HG03025 (cell line): Measurements from ENCODE around the gene DDIT3.
A peak's percentile ranks its signal among the peaks of the same experiment; 100 is the strongest.

Source experiments
- ATAC-seq: cut with Tn5 transposase; IDR thresholded peaks from one replicate; pipeline ENCODE4 v1.9.1; 2021; ENCODE audit warnings: mild to moderate bottlenecking, moderate library complexity; ENCODE audit not compliant: unreplicated experiment, low FRiP score

Gene DDIT3

GRCh38 chr12:57488402-57489156 is 31.7 kb downstream of the DDIT3 start:
- ATAC-seq = no peak

GRCh38 chr12:57487597-57488401 is 32.5 kb downstream of the DDIT3 start, which contains the start of gene MARS1:
MARS1 (plus strand) TSS chr12:57488068; CDS start chr12:57488091, 23 bp downstream.
- peak; percentile 95 for ATAC-seq

- ATAC-seq = no peak
These were observed 33.2 kb downstream of the DDIT3 start for GRCh38 chr12:57487055-57487596.

- ATAC-seq = no peak
These were observed 34.6 kb downstream of the DDIT3 start for GRCh38 chr12:57485695-57486094.

- ATAC-seq = no peak
These were observed 36.8 kb downstream of the DDIT3 start for GRCh38 chr12:57483466-57483865.

- no peak for ATAC-seq
These were observed 38.6 kb downstream of the DDIT3 start for GRCh38 chr12:57481671-57482070.

- ATAC-seq = no peak
These were observed 40.8 kb downstream of the DDIT3 start, which contains the start of gene ARHGAP9 for GRCh38 chr12:57479376-57480115. ARHGAP9 (minus strand) TSS chr12:57479866; CDS start chr12:57479406, 460 bp downstream.

GRCh38 chr12:57479043-57479375 is 41.3 kb downstream of the DDIT3 start:
- ATAC-seq = no peak

- ATAC-seq = peak; percentile 44
These were observed 42.3 kb downstream of the DDIT3 start for GRCh38 chr12:57477710-57478681.

GRCh38 chr12:57476993-57477709 is 43.2 kb downstream of the DDIT3 start:
- ATAC-seq = no peak

- ATAC-seq = no peak
These were observed 43.9 kb downstream of the DDIT3 start for GRCh38 chr12:57476162-57476992.

GRCh38 chr12:57475271-57476161 is 44.8 kb downstream of the DDIT3 start:
- ATAC-seq = no peak

GRCh38 chr12:57474862-57475261 is 45.5 kb downstream of the DDIT3 start:
- ATAC-seq = no peak

GRCh38 chr12:57474430-57474829 is 45.9 kb downstream of the DDIT3 start:
- no peak for ATAC-seq

- no peak for ATAC-seq
These were observed 46.4 kb downstream of the DDIT3 start for GRCh38 chr12:57473886-57474285.

- ATAC-seq = no peak
These were observed 46.9 kb downstream of the DDIT3 start for GRCh38 chr12:57473392-57473791.

GRCh38 chr12:57472391-57472790 is 47.9 kb downstream of the DDIT3 start:
- ATAC-seq = no peak
